Liver (tissue), 9 donors: ENCODE data around the gene PALD1. TPM values are rescaled to one million over a fixed set of nuclear protein-coding genes. Genes with fewer than 3 reads are reported as not detected.

Source experiments
- DNase-seq: peaks from one replicate; pipeline ENCODE4 v3.0.0-alpha.2; 2017; ENCODE audit warnings: low spot score
- H3K27ac ChIP-seq, 2 donors: one replicate each; pipeline ENCODE4 v1.7.0; 2013; ENCODE audit warnings: inconsistent platforms in 2 of 2, low read length in 2 of 2, control low read depth in 1 of 2, low read depth in 1 of 2, mild to moderate bottlenecking in 1 of 2
- H3K27me3 ChIP-seq, 4 donors: one replicate each; pipeline versions ENCODE4 v1.6.1 to v1.7.0; 2013; ENCODE audit warnings: low read length in 3 of 4, inconsistent platforms in 1 of 4, mild to moderate bottlenecking in 1 of 4, moderate library complexity in 1 of 4; ENCODE audit not compliant: control insufficient read depth in 4 of 4, insufficient read depth in 4 of 4
- H3K36me3 ChIP-seq, 4 donors: one replicate each; pipeline versions ENCODE4 v1.6.1 to v1.7.0; 2013; ENCODE audit warnings: low read length in 3 of 4, mild to moderate bottlenecking in 3 of 4, low read depth in 1 of 4, moderate library complexity in 1 of 4; ENCODE audit not compliant: control insufficient read depth in 4 of 4, insufficient read depth in 3 of 4
- H3K4me1 ChIP-seq, 4 donors: one replicate each; pipeline versions ENCODE4 v1.6.1 to v1.7.0; 2013; ENCODE audit warnings: low read length in 3 of 4, mild to moderate bottlenecking in 3 of 4, moderate library complexity in 1 of 4; ENCODE audit not compliant: control insufficient read depth in 4 of 4, insufficient read depth in 4 of 4
- H3K4me3 ChIP-seq, 3 donors: one replicate each; pipeline versions ENCODE4 v1.6.1 to v1.7.0; 2013; ENCODE audit warnings: low read length in 3 of 3, control low read depth in 1 of 3, low read depth in 1 of 3, mild to moderate bottlenecking in 1 of 3
- H3K9ac ChIP-seq, 2 donors: one replicate each; pipeline ENCODE4 v1.7.0; 2013; ENCODE audit warnings: low read length in 2 of 2, mild to moderate bottlenecking in 2 of 2, moderate library complexity in 2 of 2, control low read depth in 1 of 2, low read depth in 1 of 2
- H3K9me3 ChIP-seq, 4 donors: one replicate each; pipeline versions ENCODE4 v1.6.1 to v1.7.0; 2013; ENCODE audit warnings: low read length in 3 of 4; ENCODE audit not compliant: control insufficient read depth in 4 of 4
- FOXA2 ChIP-seq: IDR thresholded peaks from 2 replicates; pipeline ENCODE4 v1.6.1; 2016; ENCODE audit warnings: antibody characterized with exemption
- GABPA ChIP-seq, 2 donors: IDR thresholded peaks in 1 of 2; conservative IDR thresholded peaks in 1 of 2; 2 replicates each; pipeline ENCODE4 v1.6.1; 2016; ENCODE audit warnings: antibody characterized with exemption in 2 of 2, mild to moderate bottlenecking in 1 of 2, moderate library complexity in 1 of 2
- HNF4A ChIP-seq, 2 donors: conservative IDR thresholded peaks; 2 replicates each; pipeline ENCODE4 v1.6.1; 2016; ENCODE audit warnings: antibody characterized with exemption in 2 of 2, mild to moderate bottlenecking in 2 of 2
- HNF4G ChIP-seq: IDR thresholded peaks from 2 replicates; pipeline ENCODE4 v1.6.1; 2016; ENCODE audit warnings: antibody characterized with exemption
- MAX ChIP-seq: IDR thresholded peaks from 2 replicates; pipeline ENCODE4 v1.6.1; 2016; ENCODE audit warnings: antibody characterized with exemption
- NR2F2 ChIP-seq: IDR thresholded peaks from 2 replicates; pipeline ENCODE4 v1.6.1; 2016; ENCODE audit warnings: antibody characterized with exemption
- RAD21 ChIP-seq, 2 donors: IDR thresholded peaks; 2 replicates each; pipeline ENCODE4 v1.6.1; 2016; ENCODE audit warnings: antibody characterized with exemption in 2 of 2, mild to moderate bottlenecking in 2 of 2
- RXRA ChIP-seq, 2 donors: IDR thresholded peaks; 2 replicates each; pipeline ENCODE4 v1.6.1; 2017 to 2018; ENCODE audit warnings: antibody characterized with exemption in 2 of 2, mild to moderate bottlenecking in 1 of 2
- SP1 ChIP-seq: IDR thresholded peaks from 2 replicates; pipeline ENCODE4 v1.6.1; 2018; ENCODE audit warnings: antibody characterized with exemption, mild to moderate bottlenecking
- TAF1 ChIP-seq: conservative IDR thresholded peaks from 2 replicates; pipeline ENCODE4 v1.6.1; 2016; ENCODE audit warnings: antibody characterized with exemption, mild to moderate bottlenecking
- WGBS: extraction: QIAGEN DNeasy Blood & Tissue Kit; methylation state at CpG from one replicate; pipeline ENCODE4 v1.1.7; 2013; 5-methylcytosine and 5-hydroxymethylcytosine counted together
- polyA plus RNA-seq, 2 donors: library from polyadenylated mRNA; stranded (reverse) in 1 of 2; unstranded in 1 of 2; fragments of 200-250 nt in 1 of 2; fragments of >200 nt in 1 of 2; fragmentation: Nextera tagmentation in 1 of 2; extraction: Ambion mirVana in 1 of 2; gene quantifications; one replicate each; pipeline versions ENCODE4 v1.2.1 to v1.2.3, GENCODE V29; 2013 to 2015
- total RNA-seq, 2 donors: library from RNA; depleted of rRNA; stranded (reverse); fragments of >200 nt; gene quantifications; one replicate each; pipeline ENCODE4 v1.2.3, GENCODE V29; 2014
- TF ChIP-seq, protein P1 (sequence below): IDR thresholded peaks from 2 replicates; pipeline ENCODE4 v1.6.1; 2016; ENCODE audit warnings: antibody characterized with exemption, mild to moderate bottlenecking
- TF ChIP-seq, protein P2 (sequence below): fragments of 150-350 bp; IDR thresholded peaks from 2 replicates; pipeline ENCODE4 v1.5.1; 2017; ENCODE audit warnings: improper control_type of control experiment, low read depth, low read length; ENCODE audit not compliant: missing input control
- donor health status: healthy.
- donor health status: healthy.
- donor health status: healthy.
- donor health status: healthy.
- donor health status: healthy.

Gene PALD1
- total and polyA plus RNA-seq, 4 donors: 0.72 to 4.2 (median 1.4) TPM

DNA sequence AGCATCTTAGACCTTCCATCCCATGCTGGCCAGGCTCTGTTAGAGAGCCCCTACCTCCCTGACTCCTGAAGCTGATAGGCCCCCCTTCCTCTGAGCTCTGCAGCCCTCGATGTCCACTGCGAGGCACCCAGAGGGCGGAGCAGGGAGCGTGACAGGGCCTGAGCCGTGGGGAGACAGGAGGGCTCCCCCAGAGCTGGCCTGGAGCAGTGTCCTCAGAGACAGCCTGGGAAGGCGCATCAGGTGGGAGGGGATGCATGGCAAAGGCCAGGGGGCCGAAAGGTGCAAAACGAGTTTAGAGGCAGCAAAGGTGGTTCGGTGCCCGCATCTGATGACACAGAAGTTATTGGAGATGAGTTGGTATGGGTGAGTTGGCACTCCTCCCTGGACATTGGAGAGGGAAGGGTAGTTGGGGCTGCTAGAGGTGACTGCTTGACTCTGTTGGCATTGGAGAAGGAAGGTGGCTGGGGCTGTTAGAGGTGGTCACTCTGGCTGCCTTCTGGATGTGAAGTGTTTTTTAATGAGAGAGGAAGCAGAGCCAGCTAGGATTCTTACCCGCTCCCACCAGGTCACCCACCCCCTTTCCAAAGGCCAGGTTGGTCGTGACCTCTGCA is 70.9 kb downstream of the PALD1 start:
- DNase-seq: no peak
- Histone ChIP-seq H3K4me3 (no peak overlapping the region), H3K36me3 (no peaks in the 10 kb centered on the region), H3K27me3 (no peaks in the 10 kb centered on the region), H3K27ac (no peak overlapping the region), H3K4me1 (peaks cover 0 to 7% (median 3%) of the 10 kb centered on the region in 4 donors), H3K9ac (no peak overlapping the region), H3K9me3 (no peaks in the 10 kb centered on the region)
- TF ChIP-seq TAF1 (no peak), HNF4A (conservative IDR thresholded peaks at IDR 0.05) (no peak), GABPA (IDR thresholded peaks at IDR 0.05 in 1 of 2, conservative IDR thresholded peaks at IDR 0.05 in 1 of 2) (no peak), NR2F2 (no peak), FOXA2 (no peak), SP1 (no peak), RXRA (IDR thresholded peaks at IDR 0.05) (no peak), MAX (no peak), HNF4G (no peak)
- TF ChIP-seq, protein P1, sequence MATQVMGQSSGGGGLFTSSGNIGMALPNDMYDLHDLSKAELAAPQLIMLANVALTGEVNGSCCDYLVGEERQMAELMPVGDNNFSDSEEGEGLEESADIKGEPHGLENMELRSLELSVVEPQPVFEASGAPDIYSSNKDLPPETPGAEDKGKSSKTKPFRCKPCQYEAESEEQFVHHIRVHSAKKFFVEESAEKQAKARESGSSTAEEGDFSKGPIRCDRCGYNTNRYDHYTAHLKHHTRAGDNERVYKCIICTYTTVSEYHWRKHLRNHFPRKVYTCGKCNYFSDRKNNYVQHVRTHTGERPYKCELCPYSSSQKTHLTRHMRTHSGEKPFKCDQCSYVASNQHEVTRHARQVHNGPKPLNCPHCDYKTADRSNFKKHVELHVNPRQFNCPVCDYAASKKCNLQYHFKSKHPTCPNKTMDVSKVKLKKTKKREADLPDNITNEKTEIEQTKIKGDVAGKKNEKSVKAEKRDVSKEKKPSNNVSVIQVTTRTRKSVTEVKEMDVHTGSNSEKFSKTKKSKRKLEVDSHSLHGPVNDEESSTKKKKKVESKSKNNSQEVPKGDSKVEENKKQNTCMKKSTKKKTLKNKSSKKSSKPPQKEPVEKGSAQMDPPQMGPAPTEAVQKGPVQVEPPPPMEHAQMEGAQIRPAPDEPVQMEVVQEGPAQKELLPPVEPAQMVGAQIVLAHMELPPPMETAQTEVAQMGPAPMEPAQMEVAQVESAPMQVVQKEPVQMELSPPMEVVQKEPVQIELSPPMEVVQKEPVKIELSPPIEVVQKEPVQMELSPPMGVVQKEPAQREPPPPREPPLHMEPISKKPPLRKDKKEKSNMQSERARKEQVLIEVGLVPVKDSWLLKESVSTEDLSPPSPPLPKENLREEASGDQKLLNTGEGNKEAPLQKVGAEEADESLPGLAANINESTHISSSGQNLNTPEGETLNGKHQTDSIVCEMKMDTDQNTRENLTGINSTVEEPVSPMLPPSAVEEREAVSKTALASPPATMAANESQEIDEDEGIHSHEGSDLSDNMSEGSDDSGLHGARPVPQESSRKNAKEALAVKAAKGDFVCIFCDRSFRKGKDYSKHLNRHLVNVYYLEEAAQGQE: no peak
- TF ChIP-seq, protein P2, sequence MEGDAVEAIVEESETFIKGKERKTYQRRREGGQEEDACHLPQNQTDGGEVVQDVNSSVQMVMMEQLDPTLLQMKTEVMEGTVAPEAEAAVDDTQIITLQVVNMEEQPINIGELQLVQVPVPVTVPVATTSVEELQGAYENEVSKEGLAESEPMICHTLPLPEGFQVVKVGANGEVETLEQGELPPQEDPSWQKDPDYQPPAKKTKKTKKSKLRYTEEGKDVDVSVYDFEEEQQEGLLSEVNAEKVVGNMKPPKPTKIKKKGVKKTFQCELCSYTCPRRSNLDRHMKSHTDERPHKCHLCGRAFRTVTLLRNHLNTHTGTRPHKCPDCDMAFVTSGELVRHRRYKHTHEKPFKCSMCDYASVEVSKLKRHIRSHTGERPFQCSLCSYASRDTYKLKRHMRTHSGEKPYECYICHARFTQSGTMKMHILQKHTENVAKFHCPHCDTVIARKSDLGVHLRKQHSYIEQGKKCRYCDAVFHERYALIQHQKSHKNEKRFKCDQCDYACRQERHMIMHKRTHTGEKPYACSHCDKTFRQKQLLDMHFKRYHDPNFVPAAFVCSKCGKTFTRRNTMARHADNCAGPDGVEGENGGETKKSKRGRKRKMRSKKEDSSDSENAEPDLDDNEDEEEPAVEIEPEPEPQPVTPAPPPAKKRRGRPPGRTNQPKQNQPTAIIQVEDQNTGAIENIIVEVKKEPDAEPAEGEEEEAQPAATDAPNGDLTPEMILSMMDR: no peak
- WGBS: 84% methylated on average over 12 of the region's 12 CpGs

DNA sequence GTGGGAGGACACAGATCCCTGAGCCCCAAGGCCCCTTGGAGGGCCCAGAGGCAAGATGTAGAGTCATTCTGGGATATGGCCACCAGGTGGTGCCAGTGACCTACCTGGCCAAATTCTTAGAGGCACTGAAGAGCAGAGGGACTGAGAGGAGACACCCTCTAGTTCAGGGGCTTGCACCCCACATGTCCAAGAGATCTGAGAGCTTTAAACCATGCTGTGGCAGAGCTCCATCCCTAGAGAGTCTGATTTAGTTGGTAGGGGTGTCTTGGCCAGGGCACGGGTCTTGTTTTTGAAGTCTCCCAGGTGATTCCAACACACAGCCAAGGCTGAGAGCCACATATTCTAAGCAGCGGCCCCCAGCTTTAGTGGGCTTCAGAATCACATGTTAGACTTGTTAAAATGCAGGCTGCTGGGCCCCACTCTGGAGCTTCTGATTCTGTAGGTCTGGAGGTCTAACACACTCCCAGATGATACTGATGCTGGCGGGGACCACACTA is 71.4 kb downstream of the PALD1 start:
- no peaks in the 10 kb centered on the region for H3K36me3 ChIP-seq
- TF ChIP-seq RAD21 (IDR thresholded peaks at IDR 0.05) (peak; percentile 89 to 95), NR2F2 (no peak)
- TF ChIP-seq, protein P2: peak; percentile 76
- WGBS: 72% methylated on average over 3 of the region's 3 CpGs

More for the DNA sequence above, 71.4 kb downstream of the PALD1 start:
- Histone ChIP-seq H3K4me3 (no peak overlapping the region), H3K9ac (no peak overlapping the region), H3K9me3 (no peaks in the 10 kb centered on the region), H3K4me1 (peaks cover 0 to 7% (median 3%) of the 10 kb centered on the region in 4 donors), H3K27me3 (no peaks in the 10 kb centered on the region), H3K27ac (no peak overlapping the region)
- DNase-seq: peak; percentile 73
